ENCODE data around the gene LMTK2.

The LMTK2 gene

GRCh38 chr7:98137134-98137825, 30.6 kb downstream of the LMTK2 start:
- no peak for DNase-seq (ENCODE audit: low read depth)

- DNase-seq (ENCODE audit: low read depth): no peak
Observed at GRCh38 chr7:98137826-98138151, 31.1 kb downstream of the LMTK2 start.

GRCh38 chr7:98138672-98139071, 32.0 kb downstream of the LMTK2 start:
- no peak for DNase-seq (ENCODE audit: low read depth)

GRCh38 chr7:98142658-98143057, 36.0 kb downstream of the LMTK2 start:
- no peak for DNase-seq (ENCODE audit: low read depth)

DNA sequence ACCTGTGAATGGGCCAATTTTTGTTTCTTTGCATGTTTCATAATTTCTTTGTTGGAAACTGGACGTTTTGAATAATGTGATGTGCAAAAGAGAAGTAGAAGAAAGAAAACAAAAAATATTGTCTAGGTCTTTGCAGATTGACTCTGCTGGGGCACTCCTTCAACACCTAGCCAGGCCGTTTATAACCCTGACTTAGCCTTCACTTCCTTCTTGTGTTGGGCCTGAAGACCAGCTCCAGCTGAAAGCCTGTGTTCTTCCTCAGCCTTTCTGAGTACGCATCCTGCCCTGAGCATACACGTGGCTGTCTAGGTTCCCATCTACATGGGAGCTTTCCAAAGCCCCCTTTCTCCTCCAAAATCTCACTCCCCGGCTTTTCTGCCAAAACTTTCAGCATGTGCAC, 41.9 kb downstream of the LMTK2 start:
- DNase-seq (ENCODE audit: low read depth): no peak

DNA sequence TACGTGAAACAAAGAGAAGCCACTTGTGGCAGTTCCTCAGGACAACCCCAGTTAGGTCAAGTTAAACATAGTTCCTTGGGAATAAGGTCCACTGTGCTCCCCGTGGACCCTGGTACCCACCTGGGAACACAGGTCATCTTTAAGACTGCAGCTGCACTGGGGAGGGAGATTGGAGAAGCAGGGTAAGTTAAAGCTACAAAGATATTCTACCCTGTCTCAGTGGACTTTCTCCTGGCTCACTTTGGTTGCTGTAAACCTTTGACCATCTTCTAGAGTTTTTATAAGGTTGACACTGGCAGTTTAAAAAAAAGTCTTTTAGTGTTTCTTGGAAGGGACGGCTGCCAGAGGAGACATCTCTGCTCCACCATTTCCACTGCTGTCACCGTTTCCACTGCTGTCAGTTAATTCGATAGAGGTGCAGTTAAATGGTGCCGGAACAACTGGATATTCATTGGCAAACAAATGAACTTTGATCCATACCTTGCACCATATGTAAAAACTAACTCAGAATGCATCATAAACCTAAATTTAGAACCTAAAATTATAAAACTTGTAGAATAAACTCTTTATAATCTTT, 42.5 kb downstream of the LMTK2 start:
- DNase-seq (ENCODE audit: low read depth): no peak

- no peak for DNase-seq (ENCODE audit: low read depth)
Observed at GRCh38 chr7:98151884-98152283, 45.2 kb downstream of the LMTK2 start.

DNA sequence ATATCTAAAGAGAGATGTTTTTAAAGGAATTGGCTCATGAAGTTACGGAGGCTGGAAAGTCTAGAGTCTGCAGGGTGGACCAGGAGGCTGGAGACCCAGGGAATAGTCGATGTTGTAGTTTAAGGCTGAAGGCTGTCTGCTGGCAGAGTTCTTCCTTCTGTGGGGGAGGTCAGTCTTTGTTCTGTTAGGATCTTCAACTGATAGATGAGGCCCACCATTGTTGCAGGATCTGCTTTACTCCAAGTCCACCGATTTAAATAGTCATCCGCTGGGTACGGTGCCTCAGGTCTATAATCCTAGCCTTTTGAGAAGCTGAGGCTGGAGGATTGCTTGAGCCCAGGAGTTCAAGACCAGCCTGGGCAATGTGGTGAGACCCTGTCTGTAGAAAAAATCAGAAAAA, 50.0 kb downstream of the LMTK2 start:
- no peak for DNase-seq (ENCODE audit: low read depth)

DNA sequence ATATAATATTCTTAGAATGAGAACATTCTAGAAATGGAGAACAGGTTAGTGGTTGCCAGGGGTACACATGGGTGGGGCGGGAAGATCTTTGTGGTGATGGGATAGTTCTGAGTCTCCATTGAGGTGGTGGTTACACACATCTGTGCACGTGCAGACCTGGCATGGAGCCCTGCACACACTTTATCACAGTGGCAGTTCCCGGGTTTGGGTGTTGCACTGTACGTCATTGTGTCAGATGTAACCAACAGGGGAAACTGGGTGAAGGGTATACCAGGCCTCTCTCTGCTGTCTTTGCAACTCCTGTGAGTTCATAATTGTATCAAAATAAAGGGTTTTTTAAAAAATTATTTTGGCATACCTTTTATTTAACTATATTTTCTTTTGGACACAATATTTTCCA, 51.1 kb downstream of the LMTK2 start:
- DNase-seq (ENCODE audit: low read depth): no peak

DNA sequence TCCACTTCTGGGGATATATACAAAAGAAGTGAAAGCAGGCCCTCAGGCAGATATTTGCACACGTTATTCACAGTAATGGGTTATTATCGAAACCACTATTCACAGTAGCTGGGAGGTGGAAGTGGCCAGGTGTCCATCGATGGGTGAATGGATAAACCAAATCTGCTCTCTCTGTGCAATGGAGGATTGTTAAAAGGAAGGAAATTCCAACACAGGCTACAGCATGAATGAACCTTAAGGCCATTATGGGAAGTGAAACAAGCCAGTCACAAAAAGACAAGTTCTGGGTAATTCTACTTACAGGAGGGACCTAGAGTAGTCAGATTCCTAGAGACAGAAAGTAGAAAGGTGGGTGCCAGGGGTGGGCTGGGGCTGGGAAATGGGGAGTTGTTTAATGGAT, 56.1 kb downstream of the LMTK2 start:
- DNase-seq (ENCODE audit: low read depth): no peak

- no peak for DNase-seq (ENCODE audit: low read depth)
Observed at GRCh38 chr7:98163269-98163668, 56.6 kb downstream of the LMTK2 start.

GRCh38 chr7:98163704-98164494, 57.2 kb downstream of the LMTK2 start:
- peak; percentile 78 for DNase-seq (ENCODE audit: low read depth)

GRCh38 chr7:98165827-98166667, 59.4 kb downstream of the LMTK2 start:
- DNase-seq (ENCODE audit: low read depth): peak; percentile 42

DNA sequence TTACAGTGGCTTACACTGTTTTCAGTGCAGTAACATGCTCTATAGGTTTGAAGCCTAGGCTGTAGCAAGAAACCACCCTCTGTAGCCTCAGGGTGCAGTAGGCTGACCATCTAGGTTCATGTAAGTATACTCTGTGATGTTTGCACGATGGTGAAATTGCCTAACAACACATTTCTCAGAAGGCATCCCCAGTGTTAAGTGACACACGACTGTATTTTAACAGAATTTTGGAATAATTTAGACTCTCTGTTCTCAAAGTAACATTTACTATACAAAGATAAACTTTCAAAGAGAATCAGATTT, 60.0 kb downstream of the LMTK2 start:
- DNase-seq (ENCODE audit: low read depth): no peak

DNA sequence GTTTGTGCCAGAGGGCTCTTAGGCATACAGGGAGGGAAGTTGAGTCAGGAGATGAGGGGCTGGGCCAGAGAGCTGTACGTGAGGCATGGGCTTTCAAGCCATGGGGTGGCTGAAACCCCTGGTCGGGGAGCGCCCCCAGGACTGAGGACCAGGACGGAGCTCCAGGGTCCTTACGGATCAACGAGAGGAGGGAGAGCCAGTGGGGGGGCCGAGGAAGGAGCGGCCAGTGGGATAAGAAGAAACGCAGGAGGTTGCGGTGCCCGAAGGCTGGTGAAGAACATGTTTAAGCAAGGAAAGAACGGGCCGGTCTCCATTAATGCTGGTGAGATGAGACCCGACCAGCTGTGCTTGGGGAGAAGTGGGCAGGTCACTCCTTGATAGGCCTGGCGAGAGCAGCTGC, 61.0 kb downstream of the LMTK2 start:
- no peak for DNase-seq (ENCODE audit: low read depth)

DNA sequence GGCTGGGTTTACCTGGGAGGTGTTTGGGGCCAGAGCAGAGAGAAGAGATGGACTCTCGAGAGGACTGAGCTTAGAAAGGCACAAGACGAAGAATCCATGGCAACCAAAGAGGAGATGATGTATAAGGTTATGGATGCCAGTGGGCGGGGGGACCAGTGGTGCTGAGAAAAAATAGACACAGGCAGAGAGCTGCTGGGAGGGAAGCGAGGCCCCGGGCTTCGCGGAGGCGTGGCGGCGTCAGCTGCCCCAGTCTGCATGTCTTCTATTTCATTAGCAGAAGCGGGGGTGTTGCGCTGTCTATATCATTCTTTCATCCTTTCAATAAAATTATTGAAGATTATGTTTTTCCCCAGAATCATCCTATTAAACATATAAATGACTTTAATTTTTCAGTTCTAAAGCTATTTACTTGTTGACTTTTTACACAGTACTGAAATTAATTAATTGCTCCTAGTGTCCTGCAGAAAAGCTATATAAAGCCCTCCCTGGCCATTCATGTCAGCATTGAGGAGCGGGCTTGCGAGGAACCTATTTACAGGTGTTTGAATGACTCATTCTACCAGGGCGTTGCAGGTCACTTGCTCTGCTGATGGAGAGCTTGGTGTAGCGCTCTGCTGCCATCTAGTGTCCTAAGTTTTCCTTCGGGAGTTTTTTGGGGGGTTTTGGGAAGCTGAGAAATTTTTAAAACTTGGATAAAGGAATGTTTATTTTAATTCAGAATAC, 61.7 kb downstream of the LMTK2 start:
- DNase-seq (ENCODE audit: low read depth): peak; percentile 70

DNA sequence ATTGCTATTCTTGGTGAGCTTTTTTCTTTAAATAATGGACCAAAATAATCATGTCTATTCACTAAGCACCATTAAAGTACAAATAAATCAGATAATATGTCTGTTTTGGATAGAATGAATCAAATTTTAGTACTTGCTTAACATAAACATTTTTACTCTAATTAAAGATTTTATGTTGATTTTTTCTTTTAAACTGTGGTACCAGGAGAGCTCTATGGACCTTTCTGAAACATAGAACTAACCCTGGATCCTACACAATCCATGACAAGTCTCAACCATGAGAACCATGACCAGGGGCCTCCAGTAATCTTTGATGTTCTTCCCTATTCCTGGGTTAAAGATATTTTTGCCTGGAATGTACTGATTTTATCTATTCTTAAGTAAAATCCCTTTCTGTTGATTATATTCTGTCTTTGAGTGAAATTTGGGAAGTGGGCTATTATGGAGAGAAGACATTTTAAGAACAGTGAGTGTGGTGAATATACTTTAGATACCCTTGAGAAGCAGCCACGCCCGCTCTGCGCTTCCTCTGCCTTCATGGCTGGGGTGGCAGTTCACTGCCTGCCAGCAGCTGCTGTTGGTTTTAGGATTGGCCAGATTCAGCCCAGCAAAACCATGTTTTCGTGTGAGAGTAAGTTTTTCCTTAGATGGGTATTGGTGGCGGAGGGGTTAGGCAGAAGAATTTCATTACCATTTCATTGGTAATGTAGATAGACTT, 62.4 kb downstream of the LMTK2 start:
- no peak for DNase-seq (ENCODE audit: low read depth)

- DNase-seq (ENCODE audit: low read depth): no peak
Observed at GRCh38 chr7:98170966-98171365, 64.3 kb downstream of the LMTK2 start.

- no peak for DNase-seq (ENCODE audit: low read depth)
Observed at GRCh38 chr7:98171449-98171848, 64.8 kb downstream of the LMTK2 start.

DNA sequence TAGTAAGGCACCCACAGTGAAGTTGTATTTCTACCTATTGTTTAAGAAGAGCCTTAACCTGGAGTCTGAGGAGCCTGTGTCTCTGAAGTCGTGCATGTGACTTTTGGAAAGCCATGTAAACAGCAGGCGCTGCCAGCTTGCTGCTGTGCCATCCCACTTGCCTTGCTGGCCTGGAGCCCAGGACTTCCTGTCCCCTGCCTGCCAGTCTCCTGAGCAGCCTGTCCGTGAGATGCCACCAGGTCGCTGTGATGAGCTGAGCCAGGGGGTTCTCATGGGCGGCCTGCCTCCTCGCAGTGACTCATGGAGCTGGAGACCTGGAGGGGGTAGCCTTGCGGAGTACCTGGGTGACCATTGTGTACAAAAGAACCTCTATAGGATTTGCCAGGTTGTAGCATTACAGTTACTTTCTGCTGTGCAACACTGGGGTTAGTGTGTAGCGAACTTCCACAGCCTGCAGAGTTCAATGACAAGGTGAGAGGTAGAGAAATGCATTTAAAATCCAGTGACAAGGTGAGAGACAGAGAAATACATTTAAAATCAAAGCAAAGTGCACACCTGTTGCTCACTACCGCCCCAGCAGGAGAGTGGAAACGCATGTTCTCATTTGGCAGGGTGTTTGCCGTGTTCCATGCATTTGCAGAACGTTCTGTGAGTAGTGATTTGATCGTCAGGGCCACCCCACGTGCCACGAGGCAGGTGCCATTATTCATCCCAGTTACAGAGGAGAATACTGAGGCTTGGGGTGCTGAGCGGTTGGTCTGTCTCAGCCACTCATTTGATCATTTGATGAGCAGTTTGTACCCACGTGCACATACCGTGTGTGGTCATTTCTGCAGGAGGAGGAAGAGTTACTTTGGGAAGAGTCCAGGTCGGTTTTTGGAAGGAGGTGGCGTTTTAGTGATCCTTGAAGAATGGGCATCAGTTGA, 67.9 kb downstream of the LMTK2 start:
- no peak for DNase-seq (ENCODE audit: low read depth)

Measured in ELR (cell line).